NOMO-1 (cell line): ENCODE measurements around the gene FGD1.

Source experiments
- DNase-seq, 2 experiments: peaks; one replicate each; lab custom pipeline; 2025; ENCODE audit not compliant: unreplicated experiment in 2 of 2; lab: John Stamatoyannopoulos, UW

Gene FGD1

DNA sequence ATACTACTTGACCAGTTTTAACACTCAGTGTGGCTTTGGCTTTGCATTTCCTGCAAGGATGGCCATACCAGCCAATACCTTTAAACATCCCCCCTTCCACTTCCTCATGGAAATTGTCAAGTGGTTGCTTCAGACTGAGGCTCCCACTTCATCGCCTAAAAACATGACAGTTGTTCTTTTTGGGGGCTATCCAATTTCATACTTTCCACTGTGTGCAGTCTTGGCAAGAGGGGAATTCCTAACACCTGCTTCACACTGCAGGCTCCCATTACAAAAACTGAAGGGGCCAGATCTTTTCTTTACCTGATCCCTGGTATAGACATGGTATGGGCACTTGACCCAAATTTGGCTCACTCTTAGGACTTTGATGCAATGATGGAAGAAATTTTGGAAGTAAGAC is 84.3 kb downstream of the FGD1 start:
- DNase-seq: no peak

DNA sequence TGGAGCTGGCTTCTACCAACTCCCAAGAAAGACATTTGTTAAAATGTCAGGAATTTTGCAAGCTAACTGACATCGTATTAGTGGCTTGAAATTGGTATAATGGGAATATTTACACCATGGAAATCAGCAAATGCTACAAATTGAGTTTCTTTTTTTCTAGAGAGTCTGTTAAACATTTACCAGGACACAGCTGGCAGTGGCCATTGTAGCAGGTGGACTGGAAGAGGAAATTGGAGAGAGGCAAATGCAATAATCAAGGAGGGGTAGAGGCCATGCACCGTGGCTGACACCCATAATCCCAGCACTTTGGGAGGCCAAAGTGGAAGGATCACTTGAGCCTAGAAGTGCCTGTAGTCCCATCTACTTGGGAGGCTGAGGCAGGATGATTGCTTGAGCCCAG is 88.8 kb downstream of the FGD1 start:
- DNase-seq: no peak

DNA sequence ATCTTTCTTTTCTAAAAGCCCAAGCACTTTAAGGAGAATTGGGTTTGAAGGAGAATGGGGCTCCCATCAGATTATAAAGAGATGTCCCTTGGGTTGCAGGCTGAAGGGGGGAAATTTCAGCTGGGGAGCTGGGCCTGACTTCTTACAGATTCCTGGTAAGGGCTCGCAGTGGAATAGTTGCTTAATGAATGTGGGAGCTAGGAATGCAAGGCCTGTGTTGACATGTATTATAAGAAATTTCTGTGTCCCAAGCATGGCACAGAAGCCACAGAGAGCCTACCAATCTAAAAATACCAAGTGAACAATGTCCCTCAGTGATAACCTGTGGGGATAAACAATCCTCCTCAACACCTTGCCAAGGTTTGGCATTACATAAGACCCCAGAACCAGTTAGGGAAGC is 98.9 kb downstream of the FGD1 start:
- DNase-seq: no peak
